HEK293T (cell line): Measurements from ENCODE around the gene GABRB3.

Experiments
- ARNT ChIP-seq: fragments of 450-650 bp; IDR thresholded peaks from 2 replicates; pipeline ENCODE4 v1.6.1; 2017; ENCODE audit warnings: mild to moderate bottlenecking
- HDGF ChIP-seq: fragments of 450-650 bp; IDR thresholded peaks from 2 replicates; pipeline ENCODE4 v1.6.1; 2017; ENCODE audit warnings: antibody characterized with exemption, borderline replicate concordance
- NFRKB ChIP-seq: fragments of 450-650 bp; IDR thresholded peaks from 2 replicates; pipeline ENCODE4 v1.6.1; 2016; ENCODE audit warnings: mild to moderate bottlenecking, moderate library complexity
- TF ChIP-seq, protein P1 (sequence below): fragments of 450-650 bp; IDR thresholded peaks from 2 replicates; pipeline ENCODE4 v1.6.1; 2016

DNA sequence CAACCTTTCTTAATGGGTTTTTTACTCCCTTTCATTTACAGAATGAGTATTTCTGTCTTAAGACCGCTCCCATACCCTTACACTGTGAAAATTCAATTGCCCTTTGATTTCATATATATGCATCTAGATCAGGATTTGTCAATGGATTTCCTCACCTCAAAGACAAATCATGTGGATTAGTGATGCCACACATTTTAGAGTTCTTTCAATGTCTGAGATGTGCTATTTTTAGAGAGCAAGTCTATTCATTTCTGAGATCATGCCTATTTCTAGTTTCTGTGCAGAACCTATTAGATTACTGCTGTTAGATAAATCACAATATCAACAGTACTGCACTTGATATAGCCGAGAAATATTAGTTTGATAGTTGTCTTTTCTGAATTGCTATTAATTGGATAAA is 137.3 kb downstream of the GABRB3 start:
- TF ChIP-seq HDGF (no peak), NFRKB (no peak), ARNT (no peak)
- TF ChIP-seq, protein P1, sequence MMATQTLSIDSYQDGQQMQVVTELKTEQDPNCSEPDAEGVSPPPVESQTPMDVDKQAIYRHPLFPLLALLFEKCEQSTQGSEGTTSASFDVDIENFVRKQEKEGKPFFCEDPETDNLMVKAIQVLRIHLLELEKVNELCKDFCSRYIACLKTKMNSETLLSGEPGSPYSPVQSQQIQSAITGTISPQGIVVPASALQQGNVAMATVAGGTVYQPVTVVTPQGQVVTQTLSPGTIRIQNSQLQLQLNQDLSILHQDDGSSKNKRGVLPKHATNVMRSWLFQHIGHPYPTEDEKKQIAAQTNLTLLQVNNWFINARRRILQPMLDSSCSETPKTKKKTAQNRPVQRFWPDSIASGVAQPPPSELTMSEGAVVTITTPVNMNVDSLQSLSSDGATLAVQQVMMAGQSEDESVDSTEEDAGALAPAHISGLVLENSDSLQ, result no peak
